ENCODE measurements around the gene FTH1. TPM values are rescaled to one million over a fixed set of nuclear protein-coding genes. Genes with fewer than 3 reads are reported as not detected.
A peak's percentile ranks its signal among the peaks of the same experiment; 100 is the strongest.

Gene FTH1
- total RNA-seq, 1 donor from 2014 or later: 885 TPM

- no peak overlapping the region for H3K27ac Mint-ChIP-seq (ENCODE audit: unreplicated experiment)
- no peak overlapping the region for H3K4me3 Mint-ChIP-seq (ENCODE audit: unreplicated experiment)
- H3K9me3 Mint-ChIP-seq (ENCODE audit: unreplicated experiment): peaks cover 3% of the 10 kb centered on the region
- H3K4me1 Mint-ChIP-seq (ENCODE audit: low read depth, unreplicated experiment): peaks cover 17% of the 10 kb centered on the region
- DNase-seq: no peak
- H3K36me3 Mint-ChIP-seq (ENCODE audit: unreplicated experiment): no peaks in the 10 kb centered on the region
- no peak for TF ChIP-seq CTCF (IDR thresholded peaks at IDR 0.05; ENCODE audit: partially characterized antibody, unreplicated experiment)
- peaks cover 5% of the 10 kb centered on the region for H3K27me3 Mint-ChIP-seq (ENCODE audit: unreplicated experiment)
Observed at GRCh38 chr11:61974766-61975631, 7.6 kb upstream of the FTH1 start.

GRCh38 chr11:61973476-61974162 is 6.2 kb upstream of the FTH1 start:
- peak overlapping the region; percentile 39 for H3K27ac Mint-ChIP-seq (ENCODE audit: unreplicated experiment)
- H3K4me1 Mint-ChIP-seq (ENCODE audit: low read depth, unreplicated experiment): peaks cover 19% of the 10 kb centered on the region
- TF ChIP-seq CTCF (IDR thresholded peaks at IDR 0.05; ENCODE audit: partially characterized antibody, unreplicated experiment): no peak
- DNase-seq: no peak
- no peaks in the 10 kb centered on the region for H3K36me3 Mint-ChIP-seq (ENCODE audit: unreplicated experiment)
- peaks cover 3% of the 10 kb centered on the region for H3K9me3 Mint-ChIP-seq (ENCODE audit: unreplicated experiment)
- H3K27me3 Mint-ChIP-seq (ENCODE audit: unreplicated experiment): peaks cover 5% of the 10 kb centered on the region
- H3K4me3 Mint-ChIP-seq (ENCODE audit: unreplicated experiment): no peak overlapping the region

GRCh38 chr11:61972672-61973475 is 5.4 kb upstream of the FTH1 start:
- Mint-ChIP-seq H3K4me3 (ENCODE audit: unreplicated experiment) (peak overlapping the region; percentile 45), H3K36me3 (ENCODE audit: unreplicated experiment) (no peaks in the 10 kb centered on the region), H3K27me3 (ENCODE audit: unreplicated experiment) (peaks cover 5% of the 10 kb centered on the region), H3K9me3 (ENCODE audit: unreplicated experiment) (peaks cover 3% of the 10 kb centered on the region), H3K4me1 (ENCODE audit: low read depth, unreplicated experiment) (peaks cover 19% of the 10 kb centered on the region), H3K27ac (ENCODE audit: unreplicated experiment) (peak overlapping the region; percentile 9)
- no peak for DNase-seq
- TF ChIP-seq CTCF (IDR thresholded peaks at IDR 0.05; ENCODE audit: partially characterized antibody, unreplicated experiment): no peak

- peaks cover 5% of the 10 kb centered on the region for H3K27me3 Mint-ChIP-seq (ENCODE audit: unreplicated experiment)
- H3K36me3 Mint-ChIP-seq (ENCODE audit: unreplicated experiment): no peaks in the 10 kb centered on the region
- peak overlapping the region; percentile 45 for H3K4me3 Mint-ChIP-seq (ENCODE audit: unreplicated experiment)
- H3K9me3 Mint-ChIP-seq (ENCODE audit: unreplicated experiment): peaks cover 3% of the 10 kb centered on the region
- peak overlapping the region; percentile 9 for H3K27ac Mint-ChIP-seq (ENCODE audit: unreplicated experiment)
- no peak for DNase-seq
- no peak for TF ChIP-seq CTCF (IDR thresholded peaks at IDR 0.05; ENCODE audit: partially characterized antibody, unreplicated experiment)
- H3K4me1 Mint-ChIP-seq (ENCODE audit: low read depth, unreplicated experiment): peaks cover 19% of the 10 kb centered on the region
Observed at GRCh38 chr11:61972112-61972671, 4.8 kb upstream of the FTH1 start.
